ENCODE measurements around the gene CCNF.
"Not testable (repeated sequence)": the region's sequence is repeated elsewhere in the genome, so short reads cannot be mapped to it uniquely, and the experiment has no call there.

The CCNF gene

GRCh38 chr16:2472488-2472864 lies 43.2 kb downstream of the CCNF start:
- no peak for DNase-seq

- DNase-seq: no peak
Observed at GRCh38 chr16:2472885-2473445, 43.7 kb downstream of the CCNF start.

GRCh38 chr16:2473446-2473926 lies 44.2 kb downstream of the CCNF start:
- peak; percentile 51 for DNase-seq

GRCh38 chr16:2473999-2474876 lies 45.0 kb downstream of the CCNF start:
- DNase-seq: peak; percentile 72

GRCh38 chr16:2474877-2475412 lies 45.7 kb downstream of the CCNF start, which contains the start of gene TBC1D24:
Gene TBC1D24, plus strand, starts transcription at chr16:2475127. Its CDS starts 21,022 bp downstream, at chr16:2496149.
- DNase-seq: peak; percentile 86

GRCh38 chr16:2475413-2476344 lies 46.4 kb downstream of the CCNF start:
- peak; percentile 44 for DNase-seq

GRCh38 chr16:2476345-2476720 lies 47.1 kb downstream of the CCNF start:
- no peak for DNase-seq

GRCh38 chr16:2476741-2477140 lies 47.5 kb downstream of the CCNF start:
- no peak for DNase-seq

- no peak for DNase-seq
Observed at GRCh38 chr16:2477327-2477726, 48.1 kb downstream of the CCNF start.

- no peak for DNase-seq
Observed at GRCh38 chr16:2478279-2478678, 49.0 kb downstream of the CCNF start.

- DNase-seq: not testable (repeated sequence)
Observed at GRCh38 chr16:2479996-2480395, 50.7 kb downstream of the CCNF start.

GRCh38 chr16:2480948-2481347 lies 51.7 kb downstream of the CCNF start:
- DNase-seq: no peak

GRCh38 chr16:2481676-2482075 lies 52.4 kb downstream of the CCNF start:
- DNase-seq: no peak

GRCh38 chr16:2482249-2482648 lies 53.0 kb downstream of the CCNF start:
- no peak for DNase-seq

GRCh38 chr16:2482708-2483534 lies 53.7 kb downstream of the CCNF start:
- DNase-seq: no peak

- no peak for DNase-seq
Observed at GRCh38 chr16:2483939-2484897, 55.0 kb downstream of the CCNF start.

GRCh38 chr16:2484898-2485508 lies 55.8 kb downstream of the CCNF start:
- DNase-seq: no peak

GRCh38 chr16:2485811-2486507 lies 56.7 kb downstream of the CCNF start:
- no peak for DNase-seq

Measured in CD4-positive, alpha-beta T cell treated with Interleukin-6 for 4 hours (primary cell).